ENCODE results near the gene SLX4. TPM values are rescaled to one million over a fixed set of nuclear protein-coding genes. Genes with fewer than 3 reads are reported as not detected.

Gene SLX4
- total and polyA plus RNA-seq, 2 donors (not counting 3 experiments of a cell fraction or from before 2014, with no cell fraction given): 2.9 to 8.9 TPM

GRCh38 chr16:3610698-3611145 lies 684 bp downstream of the SLX4 start:
- no peaks in the 10 kb centered on the region for H4K20me1 ChIP-seq (replicated peaks; ENCODE audit: control insufficient read depth, extremely low read depth, insufficient read depth, low read length)
- H3K9me1 ChIP-seq (replicated peaks; ENCODE audit: control insufficient read depth, extremely low read depth, insufficient read depth, low read length): peaks cover 3% of the 10 kb centered on the region
- H3K27ac ChIP-seq (ENCODE audit: insufficient read depth, low read depth, low read length): peak overlapping the region; percentile 41
- ChIA-PET CTCF (no interaction called here), POLR2A (no interaction called here)
- TF ChIP-seq EZH2 (IDR thresholded peaks at IDR 0.05; ENCODE audit: borderline replicate concordance, low read depth, low read length, severe bottlenecking): no peak
- no peak for TF ChIP-seq MAX (IDR thresholded peaks at IDR 0.05; ENCODE audit: insufficient read depth, insufficient read length)
- TF ChIP-seq POLR2AphosphoS5 (IDR thresholded peaks at IDR 0.05; ENCODE audit: insufficient read depth, low read depth, low read length): no peak
- no peak for TF ChIP-seq POLR2A (IDR thresholded peaks at IDR 0.05; ENCODE audit: low read depth, low read length)
- TF ChIP-seq MYC (IDR thresholded peaks at IDR 0.05; ENCODE audit: low read depth, low read length): no peak
- no peak for TF ChIP-seq FOS (IDR thresholded peaks at IDR 0.05; ENCODE audit: borderline replicate concordance, insufficient read depth, low read length)
- TF ChIP-seq JUN (IDR thresholded peaks at IDR 0.05; ENCODE audit: borderline replicate concordance, insufficient read depth, insufficient read length, low read depth): no peak
- no peak for TF ChIP-seq CTCF (IDR thresholded peaks at IDR 0.05; ENCODE audit: extremely low read depth in 1 of 2, insufficient read depth in 1 of 2, low read depth in 1 of 2, low read length in 2 of 2)
- TF ChIP-seq GATA2 (IDR thresholded peaks at IDR 0.05; ENCODE audit: insufficient read depth, insufficient read length, low read depth, low read length): no peak
- H3K79me2 ChIP-seq (ENCODE audit: control insufficient read depth, insufficient read depth, low read length): peaks cover 30% of the 10 kb centered on the region
- intact Hi-C loops (cut with micrococcal nuclease): no loop called here
- H3K36me3 ChIP-seq (ENCODE audit: control insufficient read depth in 2 of 2, extremely low read depth in 1 of 2, insufficient read depth in 2 of 2, low read length in 2 of 2): no peaks in the 10 kb centered on the region
- DNase-seq (ENCODE audit: low read depth, low spot score) (peak; percentile 36), FAIRE-seq (peak; percentile 26)
- BruUV-seq (replicated peaks): no TSS peak
- H3K4me1 ChIP-seq (ENCODE audit: control insufficient read depth, extremely low read depth, insufficient read depth, low read length): peaks cover 9% of the 10 kb centered on the region
- peak overlapping the region; percentile 72 for H3K9ac ChIP-seq (replicated peaks; ENCODE audit: extremely low read depth, insufficient read depth, low read length)
- no peaks in the 10 kb centered on the region for H3K9me3 ChIP-seq (replicated peaks; ENCODE audit: control insufficient read depth, insufficient read depth, low read length)
- no peaks in the 10 kb centered on the region for H3K27me3 ChIP-seq (ENCODE audit: control insufficient read depth in 2 of 2, insufficient read depth in 2 of 2, low read length in 2 of 2)
- peak overlapping the region; percentile 89 for H2AFZ ChIP-seq (ENCODE audit: low read depth, low read length)
- dilution Hi-C loops (cut with MboI; ENCODE audit: extremely low pct_ligation_motif_present, low sequenced_read_pairs): no loop called here
- H3K4me2 ChIP-seq (ENCODE audit: insufficient read depth, low read length): peak overlapping the region; percentile 76
- H3K4me3 ChIP-seq (replicated peaks in 1 of 3; ENCODE audit: insufficient read depth in 1 of 3, low read depth in 1 of 3, low read length in 3 of 3): peak overlapping the region; percentile 60 to 85 (median 62)
